Measurements from ENCODE around the gene CELF4.

Gene CELF4

DNA sequence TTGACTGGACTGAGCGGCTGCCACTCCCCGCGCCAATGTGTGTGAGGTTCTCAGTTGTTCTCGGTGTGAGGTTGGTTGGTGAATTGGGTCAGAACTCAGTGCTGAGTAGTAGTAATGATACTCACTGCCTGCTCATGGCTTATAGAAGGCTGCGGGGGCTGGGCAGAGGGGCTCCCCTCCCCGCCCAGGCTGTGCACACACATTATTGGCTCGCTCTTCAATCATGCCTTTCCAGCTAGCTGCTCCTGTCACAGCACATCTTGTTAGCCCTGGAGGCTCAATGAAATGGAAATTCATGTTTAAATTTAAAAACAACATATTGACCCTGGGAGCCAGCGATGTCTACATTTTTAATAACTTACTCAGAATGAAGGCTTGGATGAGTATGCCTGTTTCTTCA is 152.8 kb downstream of the CELF4 start:
- no peak for DNase-seq (ENCODE audit: low read depth in 2 of 2)

DNA sequence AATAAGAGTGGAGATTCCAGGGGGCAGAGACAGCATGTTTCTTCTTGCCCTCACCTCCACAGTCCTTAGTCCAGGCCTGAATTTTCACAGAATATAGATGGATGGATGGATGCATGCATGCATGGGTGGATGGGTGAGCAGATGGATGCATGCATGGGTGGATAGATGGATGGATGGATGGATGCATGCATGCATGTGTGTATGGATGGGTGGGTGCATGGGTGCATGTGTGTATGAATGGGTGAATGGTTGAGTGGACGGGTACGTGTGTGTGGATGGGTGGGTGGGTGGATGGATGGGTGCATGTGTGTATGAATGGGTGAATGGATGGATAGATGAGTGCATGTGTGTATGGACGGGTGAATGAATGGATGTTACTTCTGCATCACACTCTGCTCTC is 153.3 kb downstream of the CELF4 start:
- DNase-seq (ENCODE audit: low read depth in 2 of 2) = no peak

DNA sequence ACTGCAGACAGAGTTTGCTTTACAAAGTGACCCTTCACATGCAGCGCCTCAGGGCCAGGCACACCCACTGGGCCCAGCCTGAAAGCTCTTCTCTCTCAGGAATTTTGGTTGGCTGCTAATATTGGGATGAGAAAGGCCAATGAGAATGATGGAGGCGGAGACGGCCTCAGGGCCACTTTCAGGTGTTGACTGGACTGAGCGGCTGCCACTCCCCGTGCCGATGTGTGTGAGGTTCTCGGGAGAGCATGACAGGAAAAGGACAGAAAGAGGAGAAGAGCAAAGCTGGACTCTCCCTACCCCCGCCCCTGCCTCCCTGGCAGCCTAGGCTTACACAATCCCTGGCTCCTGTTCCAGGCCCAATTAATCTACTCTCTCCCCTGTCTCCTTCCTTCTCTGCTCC is 155.7 kb downstream of the CELF4 start:
- DNase-seq (ENCODE audit: low read depth in 2 of 2) = no peak

DNA sequence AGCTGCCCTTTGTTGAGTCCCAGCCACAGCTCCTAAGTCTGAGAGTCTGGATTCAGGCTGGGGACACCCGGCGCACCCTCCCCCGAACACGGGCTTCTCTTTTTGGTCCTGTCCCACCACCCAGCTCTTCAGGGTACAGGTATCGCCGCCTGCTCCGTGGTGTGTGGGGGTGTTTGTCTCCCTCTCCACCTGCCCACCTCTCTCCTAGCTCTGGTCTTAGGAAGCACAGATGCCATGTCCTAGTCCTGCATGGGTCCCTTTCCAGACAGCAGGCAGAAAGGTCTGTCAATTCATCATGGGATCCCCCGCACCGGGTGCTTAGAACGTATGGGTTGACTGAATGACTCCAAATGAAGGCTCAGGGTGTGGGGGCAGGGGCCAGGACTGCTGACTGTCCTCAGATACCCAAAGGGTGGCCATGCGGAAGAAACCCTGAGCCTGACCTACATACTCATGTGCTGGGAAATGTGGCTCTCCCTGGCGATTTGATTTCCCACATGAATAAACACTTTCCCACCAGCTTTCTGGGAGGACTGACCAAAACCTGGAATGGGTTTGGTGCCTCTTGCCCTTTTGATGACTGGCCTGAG is 156.8 kb downstream of the CELF4 start:
- DNase-seq (ENCODE audit: low read depth in 2 of 2) = no peak

DNA sequence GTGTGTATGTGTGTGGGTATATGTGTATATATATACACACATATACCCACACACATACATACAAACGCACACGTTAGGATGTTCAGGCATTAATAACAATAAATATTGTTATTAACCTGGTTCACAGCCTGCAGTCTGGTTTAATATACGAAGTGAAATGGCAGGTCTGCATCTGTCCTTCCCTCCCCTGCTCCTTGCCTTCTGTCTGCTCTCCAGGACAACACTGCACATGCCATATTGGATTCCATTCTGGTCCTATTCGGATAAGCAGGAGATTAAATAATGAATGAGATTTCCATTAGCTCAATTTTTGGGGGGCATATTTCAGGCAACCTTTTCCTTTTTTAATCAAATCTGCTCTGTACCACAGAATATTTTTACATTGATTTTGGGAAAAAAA is 158.0 kb downstream of the CELF4 start:
- no peak for DNase-seq (ENCODE audit: low read depth in 2 of 2)

DNA sequence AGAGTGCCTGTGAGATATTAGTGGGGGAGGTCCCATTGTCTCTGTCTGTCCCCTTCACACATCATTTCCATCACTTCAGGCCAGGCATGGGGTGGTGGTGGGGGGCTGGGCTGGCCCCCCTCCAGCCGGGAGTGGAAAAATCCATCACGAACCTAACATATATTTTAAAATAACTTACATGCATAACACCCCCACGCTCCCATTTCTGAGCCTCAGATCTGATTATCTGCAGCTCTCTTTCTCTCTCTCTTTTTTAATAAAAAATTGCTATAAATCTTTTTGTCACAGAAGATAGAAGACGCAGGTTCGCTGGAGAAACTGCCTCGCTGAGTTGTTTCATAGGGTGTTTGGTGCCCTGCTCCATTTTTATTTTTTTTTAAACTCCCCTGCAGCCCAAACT is 159.8 kb downstream of the CELF4 start:
- DNase-seq (ENCODE audit: low read depth in 2 of 2) = no peak

DNA sequence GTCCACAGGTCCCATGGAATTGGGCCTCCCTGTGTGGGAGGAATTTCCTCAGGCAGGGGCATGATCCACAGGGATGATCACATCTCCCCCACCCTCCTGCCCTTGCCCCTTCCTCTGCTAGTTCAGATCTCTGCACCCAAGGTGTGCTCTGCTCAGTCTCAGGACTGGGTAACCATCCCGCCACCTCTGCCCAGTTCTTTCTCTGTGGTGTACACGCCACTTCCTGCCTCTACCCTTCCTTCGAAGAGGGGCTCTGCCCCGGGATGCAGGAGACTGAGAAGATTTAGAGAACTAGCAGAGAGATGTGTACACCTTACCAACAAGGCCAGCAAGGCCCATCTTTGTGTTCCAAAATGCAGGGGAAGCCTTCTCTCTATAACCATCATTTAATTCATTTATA is 160.4 kb downstream of the CELF4 start:
- DNase-seq (ENCODE audit: low read depth in 2 of 2) = no peak

DNA sequence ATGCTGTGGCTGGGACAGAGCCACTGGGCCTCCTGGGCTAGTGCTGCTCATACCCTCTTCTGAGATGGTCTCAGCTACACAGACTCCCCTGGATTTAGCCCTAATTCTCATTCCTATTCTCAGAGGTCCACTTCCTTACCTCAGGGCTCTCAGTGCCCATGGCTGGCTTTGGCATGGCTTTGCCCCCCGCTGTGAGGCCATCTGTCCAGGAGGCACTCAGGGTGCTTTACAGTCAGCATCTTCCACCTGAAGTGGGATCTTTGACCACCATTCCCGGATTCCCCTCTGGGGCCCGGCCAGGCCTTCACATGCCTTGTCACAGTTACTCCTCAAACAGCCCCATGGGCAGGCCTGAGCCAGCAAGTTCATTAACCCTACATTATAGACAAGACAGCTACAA is 161.8 kb downstream of the CELF4 start:
- DNase-seq (ENCODE audit: low read depth in 2 of 2) = no peak

DNA sequence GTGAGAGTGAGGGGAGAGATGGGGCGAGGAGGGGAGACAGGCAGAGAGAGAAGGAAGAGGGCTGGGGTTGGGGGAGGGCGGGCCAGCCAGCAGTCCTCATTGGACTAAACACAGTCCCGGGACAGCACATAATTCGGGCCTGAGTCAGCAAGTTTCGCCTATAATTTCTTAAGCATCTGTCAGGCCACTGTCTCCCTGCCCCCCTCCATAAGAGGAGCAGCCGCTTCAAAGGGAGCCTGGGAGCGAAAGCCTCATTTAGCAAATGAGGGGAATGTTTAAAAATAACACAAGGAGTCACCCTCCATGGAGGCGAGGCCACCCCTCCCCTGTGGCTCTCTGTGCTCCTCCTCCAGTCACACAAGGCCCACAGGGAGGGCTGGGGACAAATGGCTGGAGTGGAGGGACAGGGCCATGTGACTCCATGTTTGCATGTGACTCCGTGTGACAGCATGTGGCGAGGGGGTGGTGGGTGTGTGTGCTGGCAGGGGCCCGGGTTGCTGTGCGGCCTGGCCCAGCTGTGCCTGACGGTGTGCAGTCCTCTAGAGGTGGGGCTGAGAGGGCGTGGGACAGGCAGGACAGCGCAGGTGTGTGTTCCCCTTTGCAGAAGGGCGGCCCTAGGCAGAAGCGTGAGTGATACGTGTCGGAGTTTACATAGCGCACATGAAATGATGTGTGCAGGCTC is 162.4 kb downstream of the CELF4 start:
- no peak for DNase-seq (ENCODE audit: low read depth in 2 of 2)

DNA sequence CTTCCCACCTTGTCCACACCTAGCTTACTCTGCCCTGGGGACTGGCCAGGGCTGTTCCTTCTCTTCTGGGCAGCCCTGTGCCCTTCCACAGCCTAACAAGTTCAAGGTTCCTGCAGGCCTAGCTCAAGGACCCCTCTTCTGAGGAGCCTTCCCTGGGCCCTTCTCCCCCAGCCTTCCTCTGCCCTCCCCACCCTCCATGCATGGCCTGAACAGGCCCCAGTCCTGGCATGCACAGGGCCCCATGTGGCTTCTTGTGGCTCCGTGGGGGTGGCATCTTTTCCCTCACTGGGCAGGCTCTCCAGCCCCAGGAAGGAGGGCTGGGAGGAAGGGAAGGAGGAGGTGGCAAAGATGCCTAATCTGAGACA is 162.9 kb downstream of the CELF4 start:
- DNase-seq (ENCODE audit: low read depth in 2 of 2) = no peak

DNA sequence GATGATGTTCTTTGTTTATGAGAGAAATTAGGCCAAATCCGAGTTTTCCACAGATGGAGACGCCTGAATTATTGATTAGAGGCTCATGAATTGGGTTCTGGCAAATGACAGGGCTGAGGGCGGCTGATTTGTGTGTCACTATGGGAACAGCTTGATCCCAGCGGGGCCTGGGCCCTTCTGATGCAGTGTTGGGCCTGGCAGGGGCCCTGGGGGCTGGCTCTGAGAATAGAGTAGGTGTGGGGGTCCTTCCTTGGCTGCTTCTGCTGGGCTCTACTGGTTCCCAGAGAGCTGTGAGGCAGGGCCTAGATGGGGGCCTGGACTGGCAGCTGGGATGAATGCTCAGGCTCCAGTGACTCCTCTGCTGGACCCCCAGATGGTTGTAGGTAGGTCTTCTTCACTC is 164.8 kb downstream of the CELF4 start:
- DNase-seq (ENCODE audit: low read depth in 2 of 2) = no peak

DNA sequence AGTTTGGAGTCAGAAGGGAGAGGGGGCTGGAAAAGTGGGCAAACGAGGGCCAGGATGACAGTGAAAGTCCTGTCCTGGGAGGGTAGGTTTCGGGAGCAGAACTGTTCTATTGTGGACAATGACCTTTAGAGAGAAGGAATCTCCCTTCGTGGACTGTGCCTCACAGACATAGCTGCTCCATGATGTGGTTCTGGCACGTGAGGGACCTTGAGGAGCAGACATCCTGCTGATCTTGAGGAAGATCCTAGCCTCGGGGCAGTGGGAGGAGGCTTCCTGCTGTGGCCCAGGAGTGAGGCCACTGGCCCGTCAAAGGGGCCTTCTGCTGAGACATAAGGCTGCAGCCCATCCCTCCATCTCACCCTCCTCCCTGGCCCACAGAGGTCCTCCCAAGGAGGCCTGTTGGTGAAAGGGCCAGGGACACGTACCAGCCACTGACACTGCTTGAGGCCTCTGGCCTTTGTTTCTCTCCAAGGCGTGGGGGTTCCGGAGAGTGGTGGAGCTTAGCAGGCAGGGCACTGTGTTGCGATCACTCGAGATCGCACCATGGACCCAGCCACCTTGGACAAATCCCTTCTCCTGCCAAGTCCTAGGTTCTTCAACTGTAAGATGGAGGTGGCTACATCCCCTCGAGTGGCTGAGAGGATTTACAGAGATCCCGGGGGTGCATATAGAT is 167.2 kb downstream of the CELF4 start:
- DNase-seq (ENCODE audit: low read depth in 2 of 2) = no peak

DNA sequence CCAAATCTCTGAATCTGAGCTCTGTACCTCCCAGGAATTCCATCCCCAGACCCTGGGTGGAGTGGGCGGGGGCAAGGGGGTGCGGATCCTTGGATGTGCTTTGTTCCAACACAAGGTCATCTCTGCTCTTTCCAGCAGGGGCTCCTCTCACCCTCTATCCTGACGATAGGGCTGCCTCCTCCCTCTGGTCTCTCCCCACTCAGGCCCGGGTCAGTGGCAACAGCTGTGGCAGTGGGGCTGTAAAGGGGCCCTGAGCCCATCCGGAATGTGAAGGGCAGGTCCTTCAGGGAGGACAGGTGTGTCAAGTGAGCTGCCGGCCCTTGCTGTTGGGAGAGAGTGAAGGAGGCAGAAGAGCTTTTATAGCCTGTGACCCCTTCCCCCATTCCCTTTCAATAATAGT is 167.8 kb downstream of the CELF4 start:
- no peak for DNase-seq (ENCODE audit: low read depth in 2 of 2)

DNA sequence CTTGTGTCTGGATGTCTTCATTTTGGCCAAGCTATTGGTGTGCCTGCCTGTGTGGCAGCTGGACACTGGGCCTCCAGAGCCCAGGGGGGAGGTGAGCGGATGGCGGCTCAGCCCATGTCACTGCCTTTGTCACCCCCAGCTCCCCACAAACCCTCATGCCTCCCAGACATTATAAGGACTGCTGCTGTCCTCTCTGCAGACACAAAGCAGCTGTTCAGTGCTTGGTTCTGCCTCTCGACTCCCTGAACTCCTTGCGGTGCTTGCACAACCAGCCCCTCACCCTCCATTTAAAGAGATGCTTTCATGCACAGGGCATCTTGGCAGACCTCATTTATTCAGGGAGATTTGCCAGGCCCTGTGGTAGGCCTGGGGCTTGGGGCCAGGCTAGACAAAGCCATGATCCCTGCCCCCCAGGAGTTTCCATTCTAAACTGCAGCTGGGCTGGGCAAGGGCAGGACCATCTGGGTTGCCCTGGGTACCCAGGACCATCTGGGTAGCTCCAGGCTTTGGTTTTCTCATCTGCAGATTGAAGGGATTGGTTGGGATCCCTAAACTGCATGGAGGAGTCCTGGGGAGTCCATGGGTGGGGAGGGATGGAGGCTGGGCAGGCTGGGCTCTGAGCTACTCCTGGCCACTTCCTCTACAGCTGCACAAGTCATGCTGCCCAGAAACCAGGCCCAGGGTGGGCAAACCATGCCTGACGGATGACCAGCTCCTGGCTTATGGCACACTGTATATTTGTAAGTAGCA is 168.5 kb downstream of the CELF4 start:
- DNase-seq (ENCODE audit: low read depth in 2 of 2) = no peak

DNA sequence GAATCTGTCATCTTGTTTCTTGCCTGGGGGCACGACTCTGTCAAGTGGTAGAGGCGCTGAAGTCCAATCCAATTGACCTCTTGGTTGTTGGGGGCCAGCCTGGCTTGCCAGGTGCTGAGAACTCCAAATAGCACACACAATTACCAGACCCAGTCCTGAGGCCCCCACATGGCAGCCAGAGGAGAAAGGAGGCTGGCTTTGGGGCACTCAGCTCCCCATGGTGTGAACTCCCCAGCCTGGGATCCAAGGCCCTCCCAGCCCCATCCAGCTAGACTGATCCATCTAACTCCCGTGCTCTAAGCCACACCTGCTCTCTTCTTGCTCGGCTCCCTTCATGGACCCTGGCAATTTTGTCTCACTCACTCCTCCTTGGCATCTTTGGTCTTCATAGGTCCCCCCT is 170.0 kb downstream of the CELF4 start:
- no peak for DNase-seq (ENCODE audit: low read depth in 2 of 2)

DNA sequence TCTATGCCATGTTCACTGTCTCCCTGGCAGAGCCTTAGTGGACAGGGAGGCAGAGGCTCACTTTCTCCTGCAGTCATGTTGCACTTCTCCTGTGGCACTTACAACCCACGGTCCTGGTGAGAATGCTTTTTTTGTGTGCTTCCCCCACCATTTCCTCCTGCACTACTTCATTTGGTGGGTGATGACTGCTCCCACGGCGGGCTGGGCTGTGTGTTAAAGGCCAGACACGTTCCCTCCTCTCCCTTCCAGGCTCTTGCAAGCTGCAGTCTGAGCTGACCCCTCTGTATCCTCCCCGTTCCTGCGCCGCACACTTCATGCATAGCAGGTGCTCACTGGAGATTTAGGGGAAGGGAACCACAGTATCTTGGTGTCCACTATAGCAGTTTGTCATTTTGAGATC is 170.5 kb downstream of the CELF4 start:
- DNase-seq (ENCODE audit: low read depth in 2 of 2) = no peak

DNA sequence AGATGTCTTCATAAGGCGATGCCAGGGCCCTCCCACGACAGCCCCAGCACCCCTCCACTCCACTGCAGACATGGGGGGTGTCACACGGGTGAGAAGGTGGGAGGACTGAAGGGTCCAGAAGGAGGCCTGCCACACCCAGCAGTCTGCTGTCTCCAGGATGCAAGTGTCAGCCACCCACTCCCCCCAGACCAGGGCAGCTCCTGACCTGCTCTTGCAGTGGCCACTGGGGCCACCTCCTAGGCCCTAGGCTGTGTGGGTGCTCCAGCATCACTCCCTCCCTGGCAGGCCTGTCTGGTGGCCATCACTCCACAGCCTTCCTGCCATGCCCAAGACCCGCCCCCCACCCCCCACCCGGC is 171.0 kb downstream of the CELF4 start:
- DNase-seq (ENCODE audit: low read depth in 2 of 2) = no peak

DNA sequence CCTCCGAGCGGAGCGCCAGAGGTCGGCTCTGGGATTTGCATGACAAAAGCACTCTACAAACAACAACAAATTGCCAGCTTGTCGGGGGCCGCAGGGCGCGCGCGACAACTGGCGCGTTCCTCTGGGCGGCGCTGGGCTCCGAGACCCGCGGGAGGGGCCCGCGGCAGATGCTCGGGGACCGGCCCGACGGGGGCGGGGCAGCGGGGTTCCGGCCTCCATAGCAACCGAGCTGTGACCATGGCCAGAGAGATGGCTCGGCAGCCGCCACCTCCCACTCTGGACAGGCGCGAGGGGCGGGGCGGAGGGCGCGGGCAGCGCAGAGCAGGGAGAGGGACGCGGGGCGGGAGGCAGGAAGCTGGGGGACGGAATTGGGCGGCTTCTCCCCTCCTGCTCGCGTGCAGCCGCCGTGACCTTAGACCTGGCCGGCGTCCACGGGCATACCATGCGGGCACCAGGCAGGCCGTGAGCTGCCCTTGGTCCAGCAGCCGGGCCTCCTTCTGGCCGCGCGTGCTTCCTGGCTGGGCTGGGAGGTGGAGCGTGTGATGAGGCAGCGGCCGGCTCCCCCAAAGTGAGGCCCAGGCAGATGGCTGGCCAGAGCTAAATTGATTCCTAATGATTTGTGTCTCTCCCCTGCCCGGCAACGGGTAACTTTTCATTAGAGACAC is 171.5 kb downstream of the CELF4 start:
- no peak for DNase-seq (ENCODE audit: low read depth in 2 of 2)

DNA sequence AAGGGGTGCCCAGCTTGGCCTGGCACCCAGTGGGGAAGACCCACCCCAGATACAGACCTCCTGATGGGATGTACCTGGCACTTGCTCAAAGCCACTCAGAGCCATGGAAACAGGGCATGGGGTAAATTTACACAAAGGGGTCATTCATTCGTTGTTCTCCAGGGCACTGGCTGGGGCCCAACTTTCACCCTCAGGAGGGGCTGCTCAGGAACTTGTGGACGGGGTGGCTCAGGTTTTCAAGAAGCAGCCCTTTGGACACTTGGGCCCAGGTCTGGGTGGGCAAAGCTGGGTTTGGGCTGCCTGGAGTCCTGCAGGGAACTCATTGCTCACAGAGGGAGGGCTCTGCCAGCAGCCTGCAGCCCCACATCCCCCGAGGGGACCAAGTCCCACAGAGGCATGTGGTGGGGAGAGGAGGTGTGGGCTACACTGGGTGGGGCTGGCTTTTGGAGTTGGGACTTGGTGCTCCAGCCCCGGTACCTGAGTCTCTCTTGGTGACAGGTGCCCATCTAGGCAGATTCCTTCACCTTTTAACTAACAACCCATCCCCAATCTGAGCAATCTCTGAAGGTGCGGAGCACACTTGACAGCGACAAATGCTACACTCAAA is 172.3 kb downstream of the CELF4 start:
- no peak for DNase-seq (ENCODE audit: low read depth in 2 of 2)

DNA sequence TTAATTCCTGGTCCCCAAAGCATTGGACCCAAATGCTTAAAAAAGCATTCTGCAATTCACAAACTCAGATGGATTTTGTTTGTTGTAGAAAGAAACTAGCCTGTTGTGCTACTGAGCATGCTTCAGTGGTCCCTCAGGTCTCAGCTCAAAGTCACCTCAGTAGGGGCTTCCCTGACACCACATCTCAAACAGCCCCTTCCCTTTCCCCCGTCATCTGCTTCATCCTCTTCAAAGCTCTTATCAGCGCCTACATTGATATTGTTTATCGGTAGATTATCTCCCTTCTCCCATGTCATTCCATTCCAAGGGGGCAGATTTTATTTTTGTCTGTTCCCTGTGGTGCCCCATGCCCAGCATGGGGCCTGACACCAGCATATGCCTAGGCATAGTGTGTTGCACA is 172.9 kb downstream of the CELF4 start:
- DNase-seq (ENCODE audit: low read depth in 2 of 2) = no peak

DNA sequence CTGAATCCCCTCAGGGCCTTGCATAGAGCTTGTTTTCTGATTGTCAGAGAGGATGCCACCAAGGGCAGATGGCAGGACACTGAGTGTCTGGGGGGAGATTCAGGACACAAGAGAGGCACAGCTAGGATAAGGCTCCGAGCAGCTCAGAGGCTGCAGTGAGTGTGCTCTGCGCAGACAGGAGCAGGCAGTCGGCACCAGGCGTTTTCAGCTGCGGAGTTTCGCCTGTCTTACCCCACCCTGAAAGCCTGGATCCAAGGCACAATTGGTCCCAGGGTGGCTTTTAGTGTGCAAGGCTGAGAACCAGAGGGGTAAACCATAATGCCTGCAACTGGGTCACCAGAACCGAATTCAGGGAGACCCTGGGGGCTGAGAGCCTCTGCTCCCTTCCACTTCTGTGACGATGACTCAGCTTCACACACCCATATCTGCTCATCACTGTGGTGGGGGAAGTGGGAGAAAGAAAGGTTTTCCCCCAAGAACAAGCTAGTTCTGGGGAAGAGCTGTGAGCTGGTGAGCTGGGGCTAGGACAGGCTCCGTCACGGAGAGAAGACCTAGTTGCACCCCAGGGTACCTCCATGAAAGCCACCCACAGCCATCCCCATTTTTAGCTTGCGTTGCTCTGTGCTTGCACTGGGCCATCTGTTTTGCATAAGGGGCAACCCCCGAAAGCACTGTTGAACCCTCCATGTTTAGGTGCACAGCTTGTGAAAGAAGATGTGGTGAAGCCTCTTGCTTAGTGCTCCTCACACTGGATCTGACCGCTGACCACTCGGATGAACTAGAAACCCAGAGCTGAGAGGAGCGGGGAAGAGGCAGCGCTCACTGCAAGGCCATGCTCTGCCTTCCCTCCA is 173.7 kb downstream of the CELF4 start:
- DNase-seq (ENCODE audit: low read depth in 2 of 2) = no peak
